Dedifferentiated amniotic fluid mesenchymal stem cell (primary cell): Measurements from ENCODE around the gene TKFC.
A peak's percentile ranks its signal among the peaks of the same experiment; 100 is the strongest.

Source experiments
- DNase-seq: peaks from one replicate; pipeline ENCODE4 v3.0.0-alpha.2; 2016; ENCODE audit errors: extremely low spot score

Gene TKFC, protein sequence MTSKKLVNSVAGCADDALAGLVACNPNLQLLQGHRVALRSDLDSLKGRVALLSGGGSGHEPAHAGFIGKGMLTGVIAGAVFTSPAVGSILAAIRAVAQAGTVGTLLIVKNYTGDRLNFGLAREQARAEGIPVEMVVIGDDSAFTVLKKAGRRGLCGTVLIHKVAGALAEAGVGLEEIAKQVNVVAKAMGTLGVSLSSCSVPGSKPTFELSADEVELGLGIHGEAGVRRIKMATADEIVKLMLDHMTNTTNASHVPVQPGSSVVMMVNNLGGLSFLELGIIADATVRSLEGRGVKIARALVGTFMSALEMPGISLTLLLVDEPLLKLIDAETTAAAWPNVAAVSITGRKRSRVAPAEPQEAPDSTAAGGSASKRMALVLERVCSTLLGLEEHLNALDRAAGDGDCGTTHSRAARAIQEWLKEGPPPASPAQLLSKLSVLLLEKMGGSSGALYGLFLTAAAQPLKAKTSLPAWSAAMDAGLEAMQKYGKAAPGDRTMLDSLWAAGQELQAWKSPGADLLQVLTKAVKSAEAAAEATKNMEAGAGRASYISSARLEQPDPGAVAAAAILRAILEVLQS

DNA sequence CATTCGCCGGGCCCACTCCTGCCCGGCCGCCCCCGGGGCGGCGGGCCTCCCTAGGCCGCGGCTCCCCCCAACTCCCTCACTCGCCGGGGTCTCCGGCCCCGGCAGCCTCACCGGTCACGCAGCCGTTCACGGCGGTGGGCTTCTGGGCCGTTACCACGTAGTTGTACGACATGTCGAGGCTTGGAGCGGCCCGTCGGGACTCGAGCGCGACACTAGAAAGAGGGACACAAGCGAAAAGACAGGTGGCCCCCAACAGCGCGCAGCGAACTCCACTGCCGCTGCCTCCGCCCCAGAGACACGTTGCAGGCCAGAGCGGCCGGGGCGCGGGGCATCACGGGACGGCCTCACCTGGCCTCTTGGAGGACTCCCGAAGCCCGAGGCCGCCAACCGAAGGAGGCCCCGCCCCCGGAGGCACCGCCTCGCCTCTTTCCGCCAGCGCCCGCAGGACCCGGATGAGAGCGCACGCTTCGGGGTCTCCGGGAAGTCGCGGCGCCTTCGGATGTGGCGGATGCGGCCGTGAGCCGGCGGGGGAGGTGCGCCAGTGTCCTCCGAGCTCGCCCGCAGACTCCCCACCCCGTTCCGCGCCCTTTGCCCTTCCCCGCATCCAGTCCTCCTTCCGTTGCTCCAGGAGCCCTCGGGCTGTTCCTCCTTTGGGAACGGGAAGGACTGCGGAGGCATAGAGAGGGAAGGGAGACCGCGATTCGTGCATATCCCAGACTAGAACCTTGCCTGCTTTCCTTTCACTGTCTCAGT is at the start of gene TKFC, which contains the start of gene DDB1:
TSS of gene TKFC (plus strand) at position 432 of the 753 bp plus-strand sequence. CDS start 1,501 bp downstream, outside the sequence.
TSS of gene DDB1 (minus strand) at position 309 of the 753 bp plus-strand sequence. CDS start at position 172, 137 bp downstream.
- DNase-seq: peak; percentile 67

DNA sequence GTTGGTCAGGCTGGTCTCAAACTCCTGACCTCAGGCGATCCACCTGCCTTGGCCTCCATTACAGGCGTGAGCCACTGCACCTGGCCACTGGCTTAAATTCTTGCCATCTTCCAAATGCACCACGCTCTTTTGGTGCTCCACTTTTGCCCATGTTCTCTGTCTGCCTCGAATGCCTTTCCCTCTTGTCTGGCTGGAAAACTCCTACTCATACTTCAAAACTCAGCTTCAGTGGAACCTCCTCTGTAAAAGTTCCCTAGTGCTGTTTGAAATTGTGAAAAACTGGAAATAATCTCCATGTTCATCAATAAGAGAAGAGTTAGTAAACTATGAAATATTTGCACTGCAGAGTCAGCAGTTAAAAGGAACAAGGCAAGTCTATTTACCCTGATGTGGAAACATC is 49.4 kb upstream of the TKFC start:
- DNase-seq: no peak

GRCh38 chr11:61287338-61287977 is 45.6 kb upstream of the TKFC start:
- no peak for DNase-seq

- DNase-seq: no peak
These were observed 41.9 kb upstream of the TKFC start for GRCh38 chr11:61290905-61291690.

GRCh38 chr11:61292356-61292755 is 40.7 kb upstream of the TKFC start:
- no peak for DNase-seq

DNA sequence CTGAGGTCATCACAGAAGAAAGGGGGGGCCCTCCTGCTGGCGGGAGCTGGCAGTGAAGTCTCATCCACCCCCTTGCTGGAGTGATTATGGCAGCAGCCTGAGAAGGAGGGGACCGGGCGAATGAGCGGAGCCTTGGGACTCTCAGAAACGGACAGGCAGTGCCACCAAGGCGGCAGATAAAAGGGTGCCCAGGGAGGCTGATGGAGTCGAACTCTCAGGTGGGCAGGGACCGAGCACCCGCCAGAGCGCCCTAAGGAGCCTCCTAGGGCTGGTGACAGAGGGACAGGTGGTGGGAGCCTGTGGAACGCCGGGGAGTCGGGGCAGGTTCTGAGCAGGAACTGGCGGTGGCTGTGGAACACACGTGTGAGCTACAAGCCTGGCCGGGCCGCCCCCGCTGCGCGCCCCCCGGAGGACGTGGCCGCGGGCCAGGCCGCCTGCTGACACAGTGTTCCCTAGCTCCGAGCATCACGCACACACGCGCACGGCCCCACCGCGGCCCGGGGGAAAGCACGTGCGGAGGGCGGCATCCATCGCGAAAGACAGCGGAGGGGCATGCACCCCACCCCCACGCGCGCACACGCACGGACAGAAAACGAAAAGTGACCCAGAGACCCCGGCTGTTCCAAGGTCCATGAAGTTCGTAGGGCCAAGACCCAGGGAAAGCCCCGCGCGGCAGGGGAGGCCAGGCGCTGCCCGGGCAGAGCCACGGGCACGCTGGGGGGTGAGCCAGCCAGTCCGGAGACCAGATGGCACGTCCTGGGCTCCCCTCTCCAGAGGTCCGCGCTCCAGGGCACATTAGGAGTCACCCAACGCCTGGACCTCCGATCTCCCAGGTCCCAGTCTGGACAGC is 38.9 kb upstream of the TKFC start:
- DNase-seq: no peak

DNA sequence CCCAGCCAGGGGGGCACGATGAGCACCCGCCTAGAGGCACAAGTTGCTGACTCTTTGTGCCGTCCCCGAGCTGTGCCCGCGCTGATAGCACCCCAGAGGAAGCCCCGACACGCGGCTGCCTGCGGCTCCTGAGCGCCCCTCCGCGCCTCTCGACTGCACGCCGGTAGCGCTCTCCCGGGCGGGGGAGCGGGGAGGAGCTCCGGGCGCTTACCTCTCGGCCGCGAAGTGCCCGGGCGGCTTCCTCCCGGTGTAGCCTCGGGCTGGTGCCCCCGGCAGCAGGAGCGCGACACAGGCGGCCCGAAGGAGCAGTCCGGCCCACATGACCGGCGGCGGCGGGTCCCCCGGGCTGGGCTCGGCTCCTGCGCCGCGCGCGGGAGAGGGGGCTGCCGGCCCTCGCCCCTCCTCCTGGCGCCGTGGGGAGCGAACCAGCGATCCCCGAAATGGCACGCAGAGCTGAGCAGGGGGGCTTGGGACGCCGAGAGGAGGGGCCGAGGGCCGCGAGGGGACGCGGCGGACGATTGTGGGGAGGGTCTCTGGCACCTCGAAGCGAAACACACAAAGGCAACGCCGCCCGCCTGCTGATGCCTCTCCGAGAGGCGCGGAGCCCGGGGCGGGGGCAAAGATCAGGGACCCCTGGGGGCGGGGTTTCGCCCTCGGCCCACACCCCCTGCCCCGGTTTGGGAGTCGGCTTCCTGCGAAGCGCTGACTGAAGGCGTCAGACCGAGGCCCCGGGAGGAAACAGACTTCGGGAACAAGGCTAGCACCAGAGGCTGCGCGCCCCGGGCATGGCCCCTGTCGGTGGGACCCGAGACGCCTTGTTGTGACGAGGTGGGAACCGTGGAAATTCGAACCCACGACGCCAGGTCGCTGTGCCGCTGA is 38.1 kb upstream of the TKFC start, which contains the start of gene VWCE:
TSS of gene VWCE (minus strand) at position 600 of the 879 bp plus-strand sequence. CDS start at position 321, 279 bp downstream.
- DNase-seq: peak; percentile 23

DNA sequence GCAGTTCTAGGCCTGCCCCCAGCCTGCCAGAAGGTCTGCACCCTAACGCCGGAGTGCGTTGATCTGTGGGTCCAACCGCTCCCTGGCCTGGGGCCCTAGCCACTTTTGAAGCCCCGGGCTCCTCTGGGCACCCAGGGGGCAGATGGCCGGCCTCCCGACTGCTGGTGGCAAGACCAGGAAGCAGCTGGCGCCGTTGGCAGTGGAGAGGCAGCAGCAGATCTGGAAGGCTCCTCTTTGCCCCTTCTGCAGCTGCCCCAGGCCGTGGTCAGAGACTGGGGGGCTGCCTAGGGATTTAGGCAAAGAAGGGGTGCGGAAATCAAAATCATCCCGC is 37.5 kb upstream of the TKFC start:
- no peak for DNase-seq

- peak; percentile 20 for DNase-seq
These were observed 35.7 kb upstream of the TKFC start for GRCh38 chr11:61297341-61297740.

GRCh38 chr11:61297746-61298145 is 35.3 kb upstream of the TKFC start:
- peak; percentile 82 for DNase-seq

- no peak for DNase-seq
These were observed 34.3 kb upstream of the TKFC start for GRCh38 chr11:61298663-61299244.

GRCh38 chr11:61302550-61302949 is 30.5 kb upstream of the TKFC start:
- no peak for DNase-seq

- no peak for DNase-seq
These were observed 29.3 kb upstream of the TKFC start for GRCh38 chr11:61303725-61304124.

DNA sequence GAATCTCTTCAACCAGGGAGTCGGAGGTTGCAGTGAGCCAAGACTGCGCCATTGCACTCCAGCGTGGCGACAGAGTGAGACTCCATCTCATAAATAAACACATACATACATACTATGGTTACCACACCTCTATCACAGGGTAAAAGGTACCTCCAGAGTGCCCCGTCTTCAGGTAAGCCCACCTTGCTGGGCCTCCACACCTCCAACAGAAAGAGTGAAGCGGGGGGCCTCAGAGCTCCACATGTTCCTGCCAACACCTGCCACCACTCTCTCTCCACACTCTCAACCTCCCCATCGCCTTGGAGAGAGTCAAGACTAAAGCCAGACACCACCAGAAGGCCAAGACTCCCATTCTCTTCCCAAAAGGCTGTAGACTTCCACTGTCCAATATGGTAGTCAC is 27.6 kb upstream of the TKFC start:
- DNase-seq: no peak

- no peak for DNase-seq
These were observed 26.8 kb upstream of the TKFC start for GRCh38 chr11:61306221-61306620.

DNA sequence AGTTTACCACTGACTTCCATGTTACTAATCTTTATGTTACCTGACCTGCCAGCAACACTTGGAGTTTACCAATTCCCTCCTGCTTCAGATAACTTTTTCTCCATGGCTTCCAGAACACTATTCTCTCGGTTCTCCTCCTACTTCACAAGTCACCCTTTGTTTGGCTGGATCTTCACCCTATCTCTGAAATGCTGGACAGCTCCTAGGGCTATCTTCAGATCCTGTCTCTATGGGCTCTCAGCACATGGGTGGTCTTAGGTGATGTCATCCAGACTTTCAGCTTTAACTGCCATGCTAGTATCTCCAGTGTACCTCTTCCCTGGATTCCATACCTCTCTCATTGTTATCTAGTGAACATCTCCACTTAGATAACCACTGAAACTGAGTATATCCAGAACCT is 25.7 kb upstream of the TKFC start:
- DNase-seq: no peak

DNA sequence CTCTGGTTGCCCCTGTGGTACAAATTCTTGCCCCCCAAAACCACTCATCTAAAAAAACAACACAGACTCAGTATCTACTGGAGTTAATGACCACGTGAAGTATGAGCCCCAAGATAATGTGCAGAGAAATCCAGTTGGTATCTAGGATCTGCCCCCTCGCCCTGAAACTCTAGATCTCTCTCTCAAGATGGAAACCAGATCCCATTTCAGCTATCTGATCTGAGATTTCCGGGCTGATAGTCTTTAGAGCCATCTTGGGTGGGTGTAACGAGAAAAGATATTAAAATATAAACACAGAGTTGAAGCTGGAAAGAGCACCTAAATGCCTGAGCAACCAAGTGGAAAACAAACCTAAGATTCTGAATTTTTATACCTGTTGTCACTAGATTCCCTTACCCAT is 23.9 kb upstream of the TKFC start:
- no peak for DNase-seq

- no peak for DNase-seq
These were observed 23.3 kb upstream of the TKFC start for GRCh38 chr11:61309739-61310138.

- no peak for DNase-seq
These were observed 22.3 kb upstream of the TKFC start for GRCh38 chr11:61310749-61311148.
